SK-N-SH (cell line): ENCODE measurements around the gene SLC13A4. TPM values are rescaled to one million over a fixed set of nuclear protein-coding genes. Genes with fewer than 3 reads are reported as not detected.

Experiments used
- CTCF ChIA-PET: fragments of 300-600, 350-600 bp; formaldehyde crosslinking; extraction: SDS; loops from one replicate; lab custom pipeline; 2021; lab: Yijun Ruan, JAX
- POLR2A ChIA-PET: fragments of 350-600 bp; sonication (Branson Sonifier 250); formaldehyde crosslinking; extraction: SDS; loops from one replicate; lab custom pipeline; 2020; ENCODE audit warnings: antibody characterized with exemption, inconsistent platforms; lab: Yijun Ruan, JAX
- DNase-seq: peaks from one replicate; pipeline ENCODE4 v3.0.0; 2012
- H2AFZ ChIP-seq: fragments of 200-600 bp; sonication (generic); 2 replicates; pipeline ENCODE4 v1.8.1; 2016; ENCODE audit warnings: antibody characterized with exemption, mild to moderate bottlenecking, low read depth
- H3F3A ChIP-seq: fragments of 200-600 bp; sonication (generic); replicated peaks from 2 replicates; pipeline ENCODE3; 2016; ENCODE audit warnings: antibody characterized with exemption, mild to moderate bottlenecking; ENCODE audit not compliant: insufficient read depth
- H3K27ac ChIP-seq, 2 experiments: fragments of 200-500 bp in 1 of 2; fragments of 200-600 bp in 1 of 2; sonication (Bioruptor generic) in 1 of 2; sonication (generic), shearing (Covaris generic) in 1 of 2; 2 replicates each; pipeline versions ENCODE4 v1.5.1 to v1.6.1; 2014 to 2016; ENCODE audit warnings: low read depth in 2 of 2, inconsistent platforms in 1 of 2, low read length in 1 of 2, mild to moderate bottlenecking in 1 of 2, mixed read lengths in 1 of 2
- H3K27me3 ChIP-seq: fragments of 200-600 bp; sonication (generic), shearing (Covaris generic); 2 replicates; pipeline ENCODE4 v1.6.1; 2016; ENCODE audit warnings: mixed run types; ENCODE audit not compliant: insufficient read depth
- H3K36me3 ChIP-seq, 2 experiments: fragments of 200-500 bp in 1 of 2; fragments of 200-600 bp in 1 of 2; sonication (Bioruptor generic) in 1 of 2; sonication (generic) in 1 of 2; replicated peaks in 1 of 2; 2 replicates each; pipeline versions ENCODE3 to v1.5.1; 2014 to 2016; ENCODE audit warnings: low read length in 1 of 2, mild to moderate bottlenecking in 1 of 2; ENCODE audit not compliant: insufficient read depth in 2 of 2, control insufficient read depth in 1 of 2
- H3K4me1 ChIP-seq, 2 experiments: fragments of 200-500 bp in 1 of 2; fragments of 200-600 bp in 1 of 2; sonication (Bioruptor generic) in 1 of 2; sonication (generic), shearing (Covaris generic) in 1 of 2; 2 replicates each; pipeline versions ENCODE4 v1.5.1 to v1.6.1; 2014 to 2016; ENCODE audit warnings: low read depth in 1 of 2, low read length in 1 of 2, mixed run types in 1 of 2; ENCODE audit not compliant: insufficient read depth in 2 of 2, control insufficient read depth in 1 of 2
- H3K4me2 ChIP-seq: fragments of 200-600 bp; sonication (generic), shearing (Covaris generic); 2 replicates; pipeline ENCODE4 v1.6.1; 2017; ENCODE audit warnings: mixed run types
- H3K4me3 ChIP-seq, 2 experiments: fragments of 200-500 bp in 1 of 2; fragments of 200-600 bp in 1 of 2; sonication (Bioruptor generic) in 1 of 2; sonication (generic), shearing (Covaris generic) in 1 of 2; 2 replicates each; pipeline versions ENCODE4 v1.5.1 to v1.8.1; 2014 to 2016; ENCODE audit warnings: low read depth in 2 of 2, inconsistent platforms in 1 of 2, low read length in 1 of 2, mild to moderate bottlenecking in 1 of 2, mixed read lengths in 1 of 2, moderate library complexity in 1 of 2
- H3K79me2 ChIP-seq: fragments of 200-600 bp; sonication (generic); 2 replicates; pipeline ENCODE4 v1.8.1; 2017; ENCODE audit warnings: mild to moderate bottlenecking; ENCODE audit not compliant: insufficient read depth
- H3K9ac ChIP-seq: fragments of 200-600 bp; sonication (generic); 2 replicates; pipeline ENCODE4 v1.6.1; 2017; ENCODE audit warnings: mixed run types
- H3K9me2 ChIP-seq: fragments of 200-600 bp; sonication (generic); 2 replicates; pipeline ENCODE4 v1.6.1; 2017; ENCODE audit warnings: mixed run types
- H3K9me3 ChIP-seq: fragments of 200-600 bp; sonication (generic); 2 replicates; pipeline ENCODE4 v1.6.1; 2017; ENCODE audit warnings: mixed run types, mild to moderate bottlenecking, moderate library complexity
- H4K20me1 ChIP-seq: fragments of 200-600 bp; sonication (generic); 2 replicates; pipeline ENCODE4 v1.6.1; 2017; ENCODE audit warnings: mild to moderate bottlenecking, mixed run types; ENCODE audit not compliant: insufficient read depth
- ELF1 ChIP-seq: IDR thresholded peaks from 2 replicates; pipeline ENCODE4 v1.4.0; 2012
- EP300 ChIP-seq, 2 experiments: IDR thresholded peaks; 2 replicates each; pipeline versions ENCODE4 v1.4.0 to v1.6.1; 2012; ENCODE audit warnings: borderline replicate concordance in 1 of 2, low read depth in 1 of 2, low read length in 1 of 2
- FOXJ3 ChIP-seq: sonication (generic); formaldehyde crosslinking; IDR thresholded peaks from 2 replicates; pipeline ENCODE4 v1.5.1; 2020; ENCODE audit warnings: mild to moderate bottlenecking, missing genetic modification reagents
- FOXM1 ChIP-seq: IDR thresholded peaks from 2 replicates; pipeline ENCODE4 v1.4.0; 2012; ENCODE audit warnings: low read depth, mild to moderate bottlenecking
- MEF2A ChIP-seq: IDR thresholded peaks from 2 replicates; pipeline ENCODE4 v1.4.0; 2012; ENCODE audit warnings: low read depth, borderline replicate concordance
- NRF1 ChIP-seq: IDR thresholded peaks from 2 replicates; pipeline ENCODE4 v1.6.1; 2012; ENCODE audit warnings: low read depth, mild to moderate bottlenecking, low read length
- POLR2AphosphoS5 ChIP-seq: IDR thresholded peaks from 2 replicates; pipeline ENCODE4 v1.6.1; 2012; ENCODE audit warnings: low read depth, low read length
- RAD21 ChIP-seq: IDR thresholded peaks from 2 replicates; pipeline ENCODE4 v1.6.1; 2012; ENCODE audit warnings: mild to moderate bottlenecking, low read length
- RFX5 ChIP-seq: IDR thresholded peaks from 2 replicates; pipeline ENCODE4 v1.6.1; 2012; ENCODE audit warnings: mild to moderate bottlenecking, improper control_type of control experiment, low read length
- SIN3A ChIP-seq: IDR thresholded peaks from 2 replicates; pipeline ENCODE4 v1.6.1; 2012; ENCODE audit warnings: low read depth, mild to moderate bottlenecking, low read length, moderate library complexity, borderline replicate concordance
- SMC3 ChIP-seq: IDR thresholded peaks from 2 replicates; pipeline ENCODE4 v1.6.1; 2012; ENCODE audit warnings: low read depth, low read length, improper control_type of control experiment
- TCF12 ChIP-seq: IDR thresholded peaks from 2 replicates; pipeline ENCODE4 v1.4.0; 2012
- WGBS: methylation state at CpG from one replicate; pipeline ENCODE4 v1.1.6; 2017; ENCODE audit warnings: low lambda C conversion rate; 5-methylcytosine and 5-hydroxymethylcytosine counted together
- polyA plus RNA-seq, 3 experiments: library from polyadenylated mRNA; depleted of rRNA; stranded (reverse); fragments of >200 nt; gene quantifications; 2 replicates each; pipeline ENCODE4 v1.2.3, GENCODE V29; 2012
- TF ChIP-seq, protein P1 (sequence below): fragments of 150-350 bp; IDR thresholded peaks from 2 replicates; pipeline ENCODE4 v1.6.1; 2016; ENCODE audit warnings: mild to moderate bottlenecking, low read depth, low read length
- TF ChIP-seq, protein P2 (sequence below): IDR thresholded peaks from 2 replicates; pipeline ENCODE4 v1.6.1; 2012; ENCODE audit warnings: mild to moderate bottlenecking, low read depth, low read length, moderate library complexity
- TF ChIP-seq, protein P3 (sequence below): IDR thresholded peaks from 2 replicates; pipeline ENCODE4; 2012
- TF ChIP-seq, protein P4 (sequence below): IDR thresholded peaks from 2 replicates; pipeline ENCODE4 v1.4.0; 2012; ENCODE audit warnings: low read depth

Gene SLC13A4
- polyA plus RNA-seq, 1 of the 3 experiments (the other 2 are of a cell fraction): 0.30 TPM

DNA sequence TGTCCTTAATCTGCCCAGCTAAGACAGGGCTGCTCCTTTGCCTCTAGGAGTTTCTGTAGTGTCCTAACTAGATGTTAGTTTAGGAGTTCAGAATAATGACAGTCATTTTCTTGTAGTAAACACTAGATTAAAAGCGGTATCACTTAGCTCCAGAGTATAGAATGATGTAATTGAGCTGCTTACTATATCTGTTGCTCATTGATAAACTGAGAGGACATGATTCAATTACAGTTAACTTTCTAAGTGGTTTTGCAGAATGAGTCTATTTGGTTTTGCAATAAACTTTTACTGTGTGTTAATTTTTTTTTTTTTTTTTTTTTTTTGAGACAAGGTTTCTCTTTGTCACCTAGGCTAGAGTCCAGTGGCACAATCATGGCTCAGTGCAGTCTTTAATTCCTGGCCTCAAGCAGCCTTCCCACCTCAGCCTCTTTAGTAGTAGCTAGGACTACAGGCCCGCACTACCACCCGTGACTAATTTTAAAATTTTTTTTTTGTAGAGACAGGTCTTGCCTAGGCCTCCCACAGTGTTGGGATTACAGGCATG lies 63.9 kb downstream of the SLC13A4 start:
- H3F3A ChIP-seq: peaks cover 41% of the 10 kb centered on the region
- H3K9me3 ChIP-seq: no peaks in the 10 kb centered on the region
- peaks cover 15% of the 10 kb centered on the region; the same call in 1 of the 2 replicates for H4K20me1 ChIP-seq
- H3K4me3 ChIP-seq: peak overlapping the region; percentile 73 to 96
- H3K79me2 ChIP-seq: peaks cover 68% of the 10 kb centered on the region
- no peaks in the 10 kb centered on the region for H3K9me2 ChIP-seq
- peak overlapping the region; percentile 88 for H3K4me2 ChIP-seq
- ChIA-PET CTCF (interaction anchor here (0.6 to 12.8 kb wide), 8 partner anchors 9 to 1927 kb away, joined by 3 to 154 read pairs (median 4); no protein-coding TSS in a partner anchor), POLR2A (interaction anchor here (0.6 to 0.7 kb wide), 2 partner anchors 23 to 46 kb away, joined by 3 to 5 read pairs; no protein-coding TSS in a partner anchor)
- peak overlapping the region in 1 of 2 experiments; percentile 97; a peak in 2 of 4 replicates for H3K27ac ChIP-seq
- peaks cover 10 to 11% of the 10 kb centered on the region in 2 experiments for H3K4me1 ChIP-seq
- 35% methylated on average over 3 of the region's 3 CpGs for WGBS
- H3K9ac ChIP-seq: peak overlapping the region; percentile 99
- H3K27me3 ChIP-seq: no peaks in the 10 kb centered on the region
- H2AFZ ChIP-seq: no peak overlapping the region
- no peak for DNase-seq
- TF ChIP-seq EP300 (IDR thresholded peaks at IDR 0.05; ENCODE audit: borderline replicate concordance in 1 of 2, low read depth in 1 of 2, low read length in 1 of 2) (0 out of 4 replicates have a peak, but pooled peaks of 1 of the 2 experiments have one; percentile 25), FOXM1 (no peak), SIN3A (0 out of 2 replicates have a peak, but pooled peaks have one; percentile 10)
- peaks cover 0 to 41% of the 10 kb centered on the region in 2 experiments for H3K36me3 ChIP-seq

DNA sequence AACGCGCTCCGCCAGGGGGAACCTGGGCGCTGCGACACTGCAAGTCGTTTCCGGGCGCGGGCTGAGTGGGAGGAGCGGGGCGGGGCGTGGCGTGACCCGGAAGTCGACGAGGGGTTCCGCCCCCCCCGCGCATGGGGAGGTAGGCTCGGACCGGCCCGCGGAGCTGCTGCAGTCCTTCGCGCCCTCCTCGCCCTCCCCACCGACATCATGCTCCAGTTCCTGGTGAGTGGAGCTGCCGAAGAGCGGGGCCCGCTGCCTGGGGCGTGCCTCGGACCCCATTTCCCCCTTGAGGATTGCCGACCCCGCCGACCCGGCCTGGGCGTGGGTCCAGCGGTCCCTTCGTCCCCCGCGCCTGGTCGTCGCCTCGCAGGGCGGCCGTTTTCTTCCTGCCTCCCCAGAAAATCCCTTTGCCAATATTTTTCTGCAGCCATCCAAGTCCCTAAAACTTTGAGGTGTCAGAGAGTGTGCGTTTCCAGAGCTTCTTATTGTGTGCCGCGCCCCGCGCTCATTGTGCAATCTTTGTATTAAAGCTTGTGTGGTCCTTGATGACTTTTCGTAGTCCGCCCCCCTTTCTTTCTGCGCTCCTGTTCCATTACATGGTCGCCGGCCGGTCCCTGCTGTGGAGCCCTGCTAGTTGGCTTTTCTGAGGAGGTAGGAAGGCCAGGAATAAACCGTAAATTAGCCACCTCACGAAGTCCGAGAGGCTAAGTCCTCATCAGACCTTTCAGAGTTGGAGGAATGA lies 65.4 kb downstream of the SLC13A4 start, which contains the start of gene STMP1:
STMP1 (plus strand) TSS at position 142 of the 742 bp plus-strand sequence.
- CTCF ChIA-PET: interaction anchor here (0.6 to 12.8 kb wide), 21 partner anchors 9 to 1507 kb away, joined by 3 to 154 read pairs (median 4); no protein-coding TSS in a partner anchor
- H3K9ac ChIP-seq: peak within 1 kb of the TSS; percentile 99
- DNase-seq: peak; percentile 100
- peak within 1 kb of the TSS; percentile 88 for H3K4me2 ChIP-seq
- peak within 1 kb of the TSS; percentile 92 to 97 for H3K27ac ChIP-seq
- H2AFZ ChIP-seq: peak within 1 kb of the TSS; percentile 97
- 0% methylated on average over 42 of the region's 60 CpGs for WGBS
- peaks cover 34% of the 10 kb centered on the region for H3F3A ChIP-seq
- H3K9me2 ChIP-seq: no peaks in the 10 kb centered on the region
- H3K4me3 ChIP-seq: peak within 1 kb of the TSS; percentile 73 to 96
- peaks cover 0 to 27% of the 10 kb centered on the region in 2 experiments for H3K36me3 ChIP-seq
- H3K9me3 ChIP-seq: no peaks in the 10 kb centered on the region
- H4K20me1 ChIP-seq: peaks cover 13% of the 10 kb centered on the region; the same call in 1 of the 2 replicates
- peaks cover 52% of the 10 kb centered on the region for H3K79me2 ChIP-seq
- no peaks in the 10 kb centered on the region for H3K27me3 ChIP-seq
- POLR2A ChIA-PET: interaction anchor here (0.7 to 1.4 kb wide), 7 partner anchors 11 to 388 kb away, joined by 3 to 5 read pairs (median 3); no protein-coding TSS in a partner anchor
- H3K4me1 ChIP-seq: peaks cover 10 to 11% of the 10 kb centered on the region in 2 experiments
- TF ChIP-seq, protein P1, sequence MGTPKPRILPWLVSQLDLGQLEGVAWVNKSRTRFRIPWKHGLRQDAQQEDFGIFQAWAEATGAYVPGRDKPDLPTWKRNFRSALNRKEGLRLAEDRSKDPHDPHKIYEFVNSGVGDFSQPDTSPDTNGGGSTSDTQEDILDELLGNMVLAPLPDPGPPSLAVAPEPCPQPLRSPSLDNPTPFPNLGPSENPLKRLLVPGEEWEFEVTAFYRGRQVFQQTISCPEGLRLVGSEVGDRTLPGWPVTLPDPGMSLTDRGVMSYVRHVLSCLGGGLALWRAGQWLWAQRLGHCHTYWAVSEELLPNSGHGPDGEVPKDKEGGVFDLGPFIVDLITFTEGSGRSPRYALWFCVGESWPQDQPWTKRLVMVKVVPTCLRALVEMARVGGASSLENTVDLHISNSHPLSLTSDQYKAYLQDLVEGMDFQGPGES: no peak
- no peak for TF ChIP-seq FOXM1
- TF ChIP-seq, protein P2, sequence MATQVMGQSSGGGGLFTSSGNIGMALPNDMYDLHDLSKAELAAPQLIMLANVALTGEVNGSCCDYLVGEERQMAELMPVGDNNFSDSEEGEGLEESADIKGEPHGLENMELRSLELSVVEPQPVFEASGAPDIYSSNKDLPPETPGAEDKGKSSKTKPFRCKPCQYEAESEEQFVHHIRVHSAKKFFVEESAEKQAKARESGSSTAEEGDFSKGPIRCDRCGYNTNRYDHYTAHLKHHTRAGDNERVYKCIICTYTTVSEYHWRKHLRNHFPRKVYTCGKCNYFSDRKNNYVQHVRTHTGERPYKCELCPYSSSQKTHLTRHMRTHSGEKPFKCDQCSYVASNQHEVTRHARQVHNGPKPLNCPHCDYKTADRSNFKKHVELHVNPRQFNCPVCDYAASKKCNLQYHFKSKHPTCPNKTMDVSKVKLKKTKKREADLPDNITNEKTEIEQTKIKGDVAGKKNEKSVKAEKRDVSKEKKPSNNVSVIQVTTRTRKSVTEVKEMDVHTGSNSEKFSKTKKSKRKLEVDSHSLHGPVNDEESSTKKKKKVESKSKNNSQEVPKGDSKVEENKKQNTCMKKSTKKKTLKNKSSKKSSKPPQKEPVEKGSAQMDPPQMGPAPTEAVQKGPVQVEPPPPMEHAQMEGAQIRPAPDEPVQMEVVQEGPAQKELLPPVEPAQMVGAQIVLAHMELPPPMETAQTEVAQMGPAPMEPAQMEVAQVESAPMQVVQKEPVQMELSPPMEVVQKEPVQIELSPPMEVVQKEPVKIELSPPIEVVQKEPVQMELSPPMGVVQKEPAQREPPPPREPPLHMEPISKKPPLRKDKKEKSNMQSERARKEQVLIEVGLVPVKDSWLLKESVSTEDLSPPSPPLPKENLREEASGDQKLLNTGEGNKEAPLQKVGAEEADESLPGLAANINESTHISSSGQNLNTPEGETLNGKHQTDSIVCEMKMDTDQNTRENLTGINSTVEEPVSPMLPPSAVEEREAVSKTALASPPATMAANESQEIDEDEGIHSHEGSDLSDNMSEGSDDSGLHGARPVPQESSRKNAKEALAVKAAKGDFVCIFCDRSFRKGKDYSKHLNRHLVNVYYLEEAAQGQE: peak; percentile 61; the same call in 1 of the 2 replicates
- TF ChIP-seq RAD21: peak; percentile 62
- TF ChIP-seq, protein P3, sequence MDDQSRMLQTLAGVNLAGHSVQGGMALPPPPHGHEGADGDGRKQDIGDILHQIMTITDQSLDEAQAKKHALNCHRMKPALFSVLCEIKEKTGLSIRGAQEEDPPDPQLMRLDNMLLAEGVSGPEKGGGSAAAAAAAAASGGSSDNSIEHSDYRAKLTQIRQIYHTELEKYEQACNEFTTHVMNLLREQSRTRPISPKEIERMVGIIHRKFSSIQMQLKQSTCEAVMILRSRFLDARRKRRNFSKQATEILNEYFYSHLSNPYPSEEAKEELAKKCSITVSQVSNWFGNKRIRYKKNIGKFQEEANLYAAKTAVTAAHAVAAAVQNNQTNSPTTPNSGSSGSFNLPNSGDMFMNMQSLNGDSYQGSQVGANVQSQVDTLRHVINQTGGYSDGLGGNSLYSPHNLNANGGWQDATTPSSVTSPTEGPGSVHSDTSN: 0 out of 2 replicates have a peak, but pooled peaks have one; percentile 8
- TF ChIP-seq TCF12: no peak; the same call in 1 of the 2 replicates
- TF ChIP-seq MEF2A: no peak
- peak; percentile 91 for TF ChIP-seq ELF1
- TF ChIP-seq SIN3A: peak; percentile 97; the same call in 1 of the 2 replicates
- peak; percentile 98 for TF ChIP-seq POLR2AphosphoS5
- TF ChIP-seq SMC3: peak; percentile 68; the same call in 1 of the 2 replicates
- TF ChIP-seq FOXJ3: peak; percentile 69; the same call in 1 of the 2 replicates
- TF ChIP-seq, protein P4, sequence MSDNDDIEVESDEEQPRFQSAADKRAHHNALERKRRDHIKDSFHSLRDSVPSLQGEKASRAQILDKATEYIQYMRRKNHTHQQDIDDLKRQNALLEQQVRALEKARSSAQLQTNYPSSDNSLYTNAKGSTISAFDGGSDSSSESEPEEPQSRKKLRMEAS: peak; percentile 89
- TF ChIP-seq NRF1: no peak
- TF ChIP-seq RFX5: 0 out of 2 replicates have a peak, but pooled peaks have one; percentile 3
